GM21619 (cell line): ENCODE measurements around the gene FMN2.

ENCODE experiments used
- ATAC-seq: cut with Tn5 transposase; IDR thresholded peaks from one replicate; pipeline ENCODE4 v1.9.1; 2021; ENCODE audit not compliant: unreplicated experiment

FMN2 gene

DNA sequence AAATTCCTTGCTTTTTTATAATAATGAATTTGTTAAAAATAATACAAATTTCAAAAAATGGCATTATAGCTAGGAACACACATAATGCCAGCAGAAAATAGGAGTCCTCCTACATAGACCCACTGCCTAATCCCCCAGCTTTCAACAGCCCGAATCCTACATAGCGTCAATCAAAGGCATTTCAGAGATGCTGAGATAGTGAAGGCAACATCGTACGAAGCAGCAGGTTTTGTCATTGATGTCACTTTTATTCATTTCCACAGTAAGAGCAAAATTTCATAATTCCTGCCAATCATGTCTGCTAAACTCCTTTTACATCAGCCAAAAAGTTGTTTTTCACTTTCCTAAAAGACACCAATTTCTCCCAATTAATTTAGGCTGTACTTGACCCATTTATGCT is 426.2 kb downstream of the FMN2 start:
- no peak for ATAC-seq

DNA sequence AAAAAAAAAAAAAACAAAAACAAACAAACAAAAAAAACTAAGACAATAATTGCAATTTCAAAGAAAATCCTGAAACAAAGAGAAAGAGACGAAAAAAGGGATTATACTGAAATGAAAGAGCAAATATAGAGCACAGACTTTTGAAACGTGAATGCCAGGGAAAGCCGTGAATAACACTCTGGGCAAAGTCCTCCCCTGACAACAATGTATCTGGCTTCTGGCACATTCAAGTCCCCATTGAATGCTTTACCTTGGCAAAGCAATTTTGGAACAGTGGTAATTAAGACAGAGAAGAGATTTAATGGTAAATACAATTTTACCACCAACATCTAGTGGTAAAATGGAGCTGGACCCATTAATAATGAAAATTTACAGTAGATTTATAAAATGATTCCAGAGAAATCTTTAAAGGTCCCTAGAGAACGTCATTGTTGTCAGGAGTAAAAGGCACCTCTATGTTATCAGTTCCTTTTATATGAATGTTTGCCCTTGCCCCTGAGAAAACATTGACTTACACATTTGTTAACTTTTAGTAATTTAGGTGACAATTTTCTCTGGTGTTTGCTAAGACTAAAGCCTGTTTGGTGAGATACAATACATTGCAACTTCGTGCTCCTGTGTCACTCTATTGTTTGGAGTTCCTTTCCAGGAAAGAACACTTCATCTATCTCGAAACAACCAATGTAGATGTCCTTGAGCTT is 430.6 kb downstream of the FMN2 start:
- ATAC-seq = no peak

DNA sequence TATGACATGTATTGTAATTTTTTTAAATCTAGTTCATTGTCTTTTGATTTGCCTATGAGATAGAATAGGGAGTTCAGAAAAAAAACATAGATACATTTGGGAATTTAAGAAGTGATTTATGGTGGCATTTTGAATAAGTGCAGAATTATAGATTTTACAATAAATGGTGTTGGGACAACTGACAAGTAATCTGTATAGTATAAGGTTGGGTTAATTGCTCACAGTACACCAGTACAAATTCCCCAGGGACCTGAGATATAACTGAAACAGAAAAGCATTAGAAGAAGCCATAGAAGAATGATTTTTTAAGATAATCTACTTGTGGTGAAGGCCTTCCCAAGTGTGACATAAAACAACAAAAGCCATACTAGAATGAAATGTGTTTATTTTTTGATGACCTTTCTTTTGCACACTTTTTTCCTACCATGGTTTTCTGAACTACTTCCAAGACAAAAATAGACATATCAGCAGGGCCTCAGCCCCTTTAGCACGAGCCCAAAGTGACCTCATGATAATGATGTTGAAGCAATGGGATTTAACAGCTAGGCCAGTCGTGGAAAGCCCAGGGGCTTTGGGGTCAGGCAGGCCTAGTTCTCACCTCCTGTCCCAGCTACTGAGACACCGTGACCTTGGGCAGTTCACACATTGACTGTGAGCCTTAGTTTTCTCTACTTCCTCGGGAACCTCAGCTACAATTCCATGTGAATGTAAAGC is 432.8 kb downstream of the FMN2 start:
- no peak for ATAC-seq
